ENCODE results near the gene NTSR1.

DNA sequence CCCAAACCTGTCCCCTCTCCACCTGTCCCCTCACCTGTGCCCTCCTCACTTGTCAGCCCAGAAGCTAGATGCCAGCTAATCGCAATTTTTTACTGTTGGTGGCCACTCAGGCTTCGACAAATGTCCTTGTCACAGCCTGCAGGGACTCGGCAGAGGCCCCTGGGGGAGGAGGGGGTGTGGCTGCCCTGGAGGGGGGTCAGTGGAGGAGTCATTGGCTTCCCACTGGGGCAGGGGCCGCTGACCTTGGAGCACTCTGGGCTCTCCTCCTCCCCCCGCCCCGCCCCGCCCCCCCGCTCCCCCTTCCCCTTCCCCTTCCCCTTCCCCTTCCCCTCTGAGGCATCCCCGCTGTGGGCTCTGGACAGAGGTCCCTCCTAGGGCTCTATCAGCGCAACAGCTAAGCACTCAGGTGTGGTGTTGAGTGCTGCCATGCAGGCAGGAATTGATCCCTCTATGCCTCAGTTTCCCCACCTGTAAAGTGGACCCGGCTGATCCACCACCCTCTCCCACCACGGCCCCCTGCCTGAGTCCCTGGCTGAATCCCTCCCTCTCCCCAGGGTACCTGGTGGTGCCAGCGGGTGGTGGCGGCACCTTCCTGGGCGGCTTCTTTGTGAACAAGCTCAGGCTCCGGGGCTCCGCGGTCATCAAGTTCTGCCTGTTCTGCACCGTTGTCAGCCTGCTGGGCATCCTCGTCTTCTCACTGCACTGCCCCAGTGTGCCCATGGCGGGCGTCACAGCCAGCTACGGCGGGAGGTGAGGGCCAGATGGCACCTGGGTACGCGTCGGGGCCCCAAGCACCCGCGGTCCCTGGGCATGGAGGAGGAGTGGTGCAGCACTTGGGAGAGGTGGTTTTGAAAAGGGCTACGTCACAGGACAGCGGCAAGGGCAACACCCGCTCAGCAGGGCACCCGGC is 42.6 kb upstream of the NTSR1 start:
- TF ChIP-seq CTCF (IDR thresholded peaks at IDR 0.05): no peak
- no peak for TF ChIP-seq TCF7L2 (IDR thresholded peaks at IDR 0.05; ENCODE audit: low read depth, low read length)

All from Panc1 (cell line).